Activated T-cell treated with anti-CD3 and anti-CD28 coated beads, Interleukin-2, amount 50 U/mL, for 24 hours (primary cell): ENCODE results near the gene LBHD1.
"Not testable (repeated sequence)": the region's sequence is repeated elsewhere in the genome, so short reads cannot be mapped to it uniquely, and the experiment has no call there.

Experiments used
- DNase-seq: peaks from one replicate; pipeline ENCODE4 v3.0.0-alpha.2; 2020
- H3K27ac Mint-ChIP-seq: 2 replicates; pipeline ENCODE4 v1.8.0; 2020; ENCODE audit warnings: mild to moderate bottlenecking, mixed read lengths
- H3K27me3 Mint-ChIP-seq: 2 replicates; pipeline ENCODE4 v1.8.0; 2020; ENCODE audit warnings: mixed read lengths
- H3K36me3 Mint-ChIP-seq: 2 replicates; pipeline ENCODE4 v1.8.0; 2020; ENCODE audit warnings: low read depth, mixed read lengths
- H3K4me1 Mint-ChIP-seq: 2 replicates; pipeline ENCODE4 v1.8.0; 2020; ENCODE audit warnings: low read depth, mixed read lengths
- H3K4me3 Mint-ChIP-seq: 2 replicates; pipeline ENCODE4 v1.8.0; 2020; ENCODE audit warnings: mild to moderate bottlenecking, moderate library complexity, mixed read lengths
- H3K9me3 Mint-ChIP-seq: 2 replicates; pipeline ENCODE4 v1.8.0; 2020; ENCODE audit warnings: mixed read lengths

LBHD1 gene

GRCh38 chr11:62664405-62665074 lies 7.5 kb downstream of the LBHD1 start:
- Mint-ChIP-seq H3K4me3 (peak overlapping the region; percentile 98), H3K36me3 (peaks cover 87% of the 10 kb centered on the region), H3K27ac (peak overlapping the region; percentile 97), H3K27me3 (no peaks in the 10 kb centered on the region), H3K9me3 (no peaks in the 10 kb centered on the region), H3K4me1 (peaks cover 37% of the 10 kb centered on the region)
- DNase-seq = peak; percentile 61

GRCh38 chr11:62656796-62657429 lies 15.2 kb downstream of the LBHD1 start:
- Mint-ChIP-seq H3K9me3 (no peaks in the 10 kb centered on the region), H3K27ac (peak overlapping the region; percentile 20), H3K36me3 (peaks cover 23% of the 10 kb centered on the region), H3K4me3 (no peak overlapping the region), H3K27me3 (no peaks in the 10 kb centered on the region), H3K4me1 (peaks cover 18% of the 10 kb centered on the region)
- no peak for DNase-seq

- Mint-ChIP-seq H3K27ac (peak overlapping the region; percentile 47), H3K4me3 (peak overlapping the region; percentile 54), H3K27me3 (no peaks in the 10 kb centered on the region), H3K4me1 (peaks cover 27% of the 10 kb centered on the region), H3K9me3 (no peaks in the 10 kb centered on the region), H3K36me3 (peaks cover 24% of the 10 kb centered on the region)
- DNase-seq = no peak
Observed at GRCh38 chr11:62654297-62654696, 17.8 kb downstream of the LBHD1 start.

GRCh38 chr11:62652161-62653006 lies 19.7 kb downstream of the LBHD1 start:
- peaks cover 31% of the 10 kb centered on the region for H3K4me1 Mint-ChIP-seq
- no peak for DNase-seq
- peaks cover 42% of the 10 kb centered on the region for H3K36me3 Mint-ChIP-seq
- H3K9me3 Mint-ChIP-seq = no peaks in the 10 kb centered on the region
- no peaks in the 10 kb centered on the region for H3K27me3 Mint-ChIP-seq
- peak overlapping the region; percentile 95 for H3K27ac Mint-ChIP-seq
- H3K4me3 Mint-ChIP-seq = peak overlapping the region; percentile 95

GRCh38 chr11:62650283-62650682 lies 21.8 kb downstream of the LBHD1 start:
- H3K9me3 Mint-ChIP-seq, H3K4me3 Mint-ChIP-seq, H3K27me3 Mint-ChIP-seq, DNase-seq: not testable (repeated sequence)
- peak overlapping the region; percentile 55 for H3K27ac Mint-ChIP-seq
- H3K4me1 Mint-ChIP-seq = peaks cover 40% of the 10 kb centered on the region
- peaks cover 59% of the 10 kb centered on the region for H3K36me3 Mint-ChIP-seq

- Mint-ChIP-seq H3K4me1 (peaks cover 43% of the 10 kb centered on the region), H3K4me3 (no peak overlapping the region), H3K36me3 (peaks cover 65% of the 10 kb centered on the region), H3K27ac (peak overlapping the region; percentile 64), H3K9me3 (no peaks in the 10 kb centered on the region), H3K27me3 (no peaks in the 10 kb centered on the region)
- DNase-seq = no peak
Observed at GRCh38 chr11:62649486-62649885, 22.6 kb downstream of the LBHD1 start.

- H3K4me3 Mint-ChIP-seq = no peak overlapping the region
- H3K27ac Mint-ChIP-seq = no peak overlapping the region
- H3K36me3 Mint-ChIP-seq = peaks cover 70% of the 10 kb centered on the region
- H3K9me3 Mint-ChIP-seq = no peaks in the 10 kb centered on the region
- no peak for DNase-seq
- H3K4me1 Mint-ChIP-seq = peaks cover 43% of the 10 kb centered on the region
- H3K27me3 Mint-ChIP-seq = no peaks in the 10 kb centered on the region
Observed at GRCh38 chr11:62648967-62649364, 23.1 kb downstream of the LBHD1 start.

GRCh38 chr11:62648185-62648966 lies 23.7 kb downstream of the LBHD1 start:
- no peak for DNase-seq
- Mint-ChIP-seq H3K9me3 (no peaks in the 10 kb centered on the region), H3K36me3 (peaks cover 75% of the 10 kb centered on the region), H3K27ac (peak overlapping the region; percentile 98), H3K4me3 (no peak overlapping the region), H3K4me1 (peaks cover 40% of the 10 kb centered on the region), H3K27me3 (no peaks in the 10 kb centered on the region)

GRCh38 chr11:62647609-62648005 lies 24.5 kb downstream of the LBHD1 start:
- H3K9me3 Mint-ChIP-seq = no peaks in the 10 kb centered on the region
- H3K27me3 Mint-ChIP-seq = no peaks in the 10 kb centered on the region
- peaks cover 41% of the 10 kb centered on the region for H3K4me1 Mint-ChIP-seq
- no peak overlapping the region for H3K4me3 Mint-ChIP-seq
- peaks cover 79% of the 10 kb centered on the region for H3K36me3 Mint-ChIP-seq
- peak overlapping the region; percentile 98 for H3K27ac Mint-ChIP-seq
- no peak for DNase-seq

- Mint-ChIP-seq H3K36me3 (peaks cover 78% of the 10 kb centered on the region), H3K27me3 (no peaks in the 10 kb centered on the region), H3K4me1 (peaks cover 40% of the 10 kb centered on the region), H3K9me3 (no peaks in the 10 kb centered on the region), H3K27ac (peak overlapping the region; percentile 98), H3K4me3 (peak overlapping the region; percentile 98)
- DNase-seq = no peak
Observed at GRCh38 chr11:62646825-62647608, 25.1 kb downstream of the LBHD1 start.

GRCh38 chr11:62645946-62646824 lies 25.9 kb downstream of the LBHD1 start, which contains the start of gene GANAB:
Gene GANAB (minus strand): TSS chr11:62646613. CDS start chr11:62646599, 14 bp downstream.
- peak within 1 kb of the TSS; percentile 98 for H3K27ac Mint-ChIP-seq
- no peaks in the 10 kb centered on the region for H3K27me3 Mint-ChIP-seq
- peak within 1 kb of the TSS; percentile 98 for H3K4me3 Mint-ChIP-seq
- DNase-seq = peak; percentile 99
- peaks cover 39% of the 10 kb centered on the region for H3K4me1 Mint-ChIP-seq
- H3K9me3 Mint-ChIP-seq = no peaks in the 10 kb centered on the region
- H3K36me3 Mint-ChIP-seq = peaks cover 81% of the 10 kb centered on the region

GRCh38 chr11:62645671-62645945 lies 26.5 kb downstream of the LBHD1 start:
- peak overlapping the region; percentile 98 for H3K4me3 Mint-ChIP-seq
- H3K4me1 Mint-ChIP-seq = peaks cover 40% of the 10 kb centered on the region
- H3K9me3 Mint-ChIP-seq = no peaks in the 10 kb centered on the region
- peaks cover 81% of the 10 kb centered on the region for H3K36me3 Mint-ChIP-seq
- DNase-seq = peak; percentile 43
- H3K27me3 Mint-ChIP-seq = no peaks in the 10 kb centered on the region
- peak overlapping the region; percentile 98 for H3K27ac Mint-ChIP-seq

GRCh38 chr11:62644220-62644619 lies 27.8 kb downstream of the LBHD1 start:
- no peak for DNase-seq
- Mint-ChIP-seq H3K4me1 (peaks cover 48% of the 10 kb centered on the region), H3K36me3 (peaks cover 78% of the 10 kb centered on the region), H3K9me3 (no peaks in the 10 kb centered on the region), H3K27me3 (no peaks in the 10 kb centered on the region), H3K27ac (peak overlapping the region; percentile 76), H3K4me3 (peak overlapping the region; percentile 98)
